Measurements from ENCODE around the gene OR13C2.

DNA sequence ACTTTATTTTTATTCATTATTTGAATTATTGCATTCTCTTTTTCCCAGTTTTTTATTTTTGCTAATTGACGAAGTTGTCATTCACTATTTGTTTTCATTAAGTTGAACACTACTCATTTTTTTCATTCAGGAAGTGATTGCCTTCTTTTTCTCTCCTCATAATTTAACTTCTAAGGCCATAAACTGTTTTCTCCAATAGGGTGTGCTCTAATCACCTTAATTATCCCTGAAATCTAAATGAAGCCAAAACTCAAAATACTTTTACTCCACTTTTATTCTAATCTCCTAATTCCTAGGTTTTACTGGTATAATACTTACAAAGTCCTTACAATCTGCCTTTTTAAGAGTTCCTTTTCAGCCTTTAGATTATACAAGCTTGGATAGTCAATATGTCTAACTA lies 2.9 kb upstream of the OR13C2 start:
- TF ChIP-seq CTCF (IDR thresholded peaks at IDR 0.05 in 4 of 5, conservative IDR thresholded peaks at IDR 0.05 in 1 of 5) = no peak
- no peak for TF ChIP-seq POLR2A (IDR thresholded peaks at IDR 0.05)

Measured in gastrocnemius medialis (tissue), 4 donors.